Gastroesophageal sphincter (tissue), 4 donors: ENCODE measurements around the gene MACROD2. TPM values are rescaled to one million over a fixed set of nuclear protein-coding genes. Genes with fewer than 3 reads are reported as not detected.

Source experiments
- ATAC-seq: fragments of 150-250 bp; one replicate; pipeline ENCODE4 v1.9.1; 2016; ENCODE audit warnings: mild to moderate bottlenecking, moderate library complexity
- H3K27ac ChIP-seq, 4 donors: fragments of 200-600 bp; sonication (generic) in 3 of 4; 1 replicate in 3 of 4; 2 replicates in 1 of 4; pipeline ENCODE4 v1.5.1; 2016 to 2019
- H3K27me3 ChIP-seq: fragments of 200-600 bp; sonication (generic); one replicate; pipeline ENCODE4 v1.5.1; 2019
- H3K36me3 ChIP-seq, 2 donors: fragments of 200-600 bp; sonication (generic); one replicate each; pipeline ENCODE4 v1.5.1; 2019; ENCODE audit warnings: control low read depth in 1 of 2
- H3K4me1 ChIP-seq, 3 donors: fragments of 200-600 bp; sonication (generic); 1 replicate in 2 of 3; 2 replicates in 1 of 3; pipeline ENCODE4 v1.5.1; 2016 to 2019; ENCODE audit warnings: control low read depth in 2 of 3
- H3K4me3 ChIP-seq, 2 donors: fragments of 200-600 bp; sonication (generic); one replicate each; pipeline ENCODE4 v1.5.1; 2019; ENCODE audit warnings: mild to moderate bottlenecking in 1 of 2, moderate library complexity in 1 of 2
- H3K9me3 ChIP-seq, 3 donors: fragments of 200-600 bp; sonication (generic); one replicate each; pipeline ENCODE4 v1.5.1; 2017 to 2019; ENCODE audit warnings: control low read depth in 2 of 3
- CTCF ChIP-seq, 4 experiments: fragments of 200-600 bp in 2 of 4; fragments of 450-650 bp in 2 of 4; sonication (generic) in 1 of 4; IDR thresholded peaks; one replicate each; pipeline ENCODE4 v1.5.1; 2017 to 2019; ENCODE audit warnings: antibody characterized with exemption in 4 of 4, mild to moderate bottlenecking in 2 of 4, moderate library complexity in 2 of 4
- EP300 ChIP-seq: sonication (generic); formaldehyde crosslinking; IDR thresholded peaks from one replicate; pipeline ENCODE4 v1.6.1; 2017; ENCODE audit warnings: antibody characterized with exemption, mild to moderate bottlenecking
- POLR2A ChIP-seq, 2 donors: fragments of 450-650 bp; IDR thresholded peaks; one replicate each; pipeline ENCODE4 v1.6.1; 2017; ENCODE audit warnings: antibody characterized with exemption in 2 of 2, mild to moderate bottlenecking in 2 of 2, moderate library complexity in 1 of 2
- POLR2AphosphoS5 ChIP-seq: sonication (generic); formaldehyde crosslinking; IDR thresholded peaks from one replicate; pipeline ENCODE4 v1.6.1; 2017; ENCODE audit warnings: antibody characterized with exemption
- WGBS, 2 donors: methylation state at CpG; one replicate each; pipeline ENCODE4 v1.1.5; 2018; ENCODE audit warnings: low coverage in 1 of 2; 5-methylcytosine and 5-hydroxymethylcytosine counted together
- total RNA-seq, 4 donors: library from RNA; depleted of rRNA; stranded (reverse); fragments of >200 nt; gene quantifications; one replicate each; pipeline ENCODE4 v1.1.0, GENCODE V29; 2016

Gene MACROD2
- total RNA-seq, 4 donors from 2014 or later: 4.0 to 12.1 (median 7.4) TPM

- TF ChIP-seq POLR2AphosphoS5 (no peak), POLR2A (IDR thresholded peaks at IDR 0.05) (no peak), EP300 (no peak), CTCF (IDR thresholded peaks at IDR 0.05) (no peak)
- ATAC-seq: no peak
- Histone ChIP-seq H3K9me3 (no peaks in the 10 kb centered on the region), H3K4me3 (no peak overlapping the region), H3K36me3 (no peaks in the 10 kb centered on the region), H3K27ac (no peak overlapping the region), H3K4me1 (no peaks in the 10 kb centered on the region), H3K27me3 (no peaks in the 10 kb centered on the region)
- WGBS, 2 donors: 86 to 94% methylated on average over 4 to 6 of the region's 6 CpGs
Observed at GRCh38 chr20:15622368-15622767, 1627.1 kb downstream of the MACROD2 start.

GRCh38 chr20:15623215-15623614 is 1627.9 kb downstream of the MACROD2 start:
- no peak for ATAC-seq
- 91 to 100% methylated on average over 1 to 2 of the region's 2 CpGs for WGBS, 2 donors

GRCh38 chr20:15625981-15626380 is 1630.7 kb downstream of the MACROD2 start:
- Histone ChIP-seq H3K27me3 (no peaks in the 10 kb centered on the region), H3K9me3 (no peaks in the 10 kb centered on the region), H3K4me3 (no peak overlapping the region), H3K4me1 (no peaks in the 10 kb centered on the region), H3K27ac (no peak overlapping the region), H3K36me3 (no peaks in the 10 kb centered on the region)
- WGBS, 2 donors: 65 to 100% methylated on average over 1 to 2 of the region's 2 CpGs
- no peak for ATAC-seq
- TF ChIP-seq POLR2A (IDR thresholded peaks at IDR 0.05): no peak

More at GRCh38 chr20:15623215-15623614, 1627.9 kb downstream of the MACROD2 start:
- Histone ChIP-seq H3K4me3 (no peak overlapping the region), H3K27ac (no peak overlapping the region), H3K27me3 (no peaks in the 10 kb centered on the region), H3K36me3 (no peaks in the 10 kb centered on the region), H3K4me1 (no peaks in the 10 kb centered on the region), H3K9me3 (no peaks in the 10 kb centered on the region)
- TF ChIP-seq CTCF (IDR thresholded peaks at IDR 0.05) (no peak), POLR2AphosphoS5 (no peak), POLR2A (IDR thresholded peaks at IDR 0.05) (no peak)

- TF ChIP-seq POLR2AphosphoS5 (no peak), POLR2A (IDR thresholded peaks at IDR 0.05) (no peak), CTCF (IDR thresholded peaks at IDR 0.05) (no peak), EP300 (no peak)
- no peak overlapping the region for H3K27ac ChIP-seq
- H3K4me1 ChIP-seq: no peaks in the 10 kb centered on the region
- H3K9me3 ChIP-seq: no peaks in the 10 kb centered on the region
- WGBS, 2 donors: 88 to 100% methylated on average over 1 to 3 of the region's 3 CpGs
- no peak for ATAC-seq
- H3K4me3 ChIP-seq: no peak overlapping the region
- no peaks in the 10 kb centered on the region for H3K27me3 ChIP-seq
- H3K36me3 ChIP-seq: no peaks in the 10 kb centered on the region
Observed at GRCh38 chr20:15627089-15627488, 1631.8 kb downstream of the MACROD2 start.

- H3K27me3 ChIP-seq: no peaks in the 10 kb centered on the region
- no peaks in the 10 kb centered on the region for H3K4me1 ChIP-seq
- no peak overlapping the region for H3K27ac ChIP-seq
- no peak for ATAC-seq
- H3K4me3 ChIP-seq: no peak overlapping the region
- TF ChIP-seq POLR2AphosphoS5 (no peak), CTCF (IDR thresholded peaks at IDR 0.05) (no peak), EP300 (no peak), POLR2A (IDR thresholded peaks at IDR 0.05) (no peak)
- no peaks in the 10 kb centered on the region for H3K36me3 ChIP-seq
- no peaks in the 10 kb centered on the region for H3K9me3 ChIP-seq
Observed at GRCh38 chr20:15627501-15627903, 1632.2 kb downstream of the MACROD2 start.
